K562 (cell line): Measurements from ENCODE around the gene FAM174B. TPM values are rescaled to one million over a fixed set of nuclear protein-coding genes. Genes with fewer than 3 reads are reported as not detected.
A peak's percentile ranks its signal among the peaks of the same experiment; 100 is the strongest.

Experiments used
- BMI1 ChIP-seq: fragments of 150-350 bp; IDR thresholded peaks from 2 replicates; pipeline ENCODE4 v1.6.1; 2014; ENCODE audit warnings: low read length
- CREM ChIP-seq: IDR thresholded peaks from 2 replicates; pipeline ENCODE4 v1.6.1; 2014; ENCODE audit warnings: antibody characterized with exemption, low read depth
- ELF1 ChIP-seq: fragments of 200-800 bp; sonication (Bioruptor generic); IDR thresholded peaks from 2 replicates; pipeline ENCODE4 v1.6.1; 2016; ENCODE audit warnings: missing genetic modification characterization, missing compliant biosample characterization
- EP400 ChIP-seq: fragments of 450-650 bp; IDR thresholded peaks from 2 replicates; pipeline ENCODE4 v1.6.1; 2017; ENCODE audit warnings: antibody characterized with exemption, mild to moderate bottlenecking, moderate library complexity
- FOXM1 ChIP-seq, 2 experiments: fragments of 450-650 bp in 1 of 2; sonication (generic) in 1 of 2; formaldehyde crosslinking in 1 of 2; IDR thresholded peaks; 2 replicates each; pipeline versions ENCODE4 v1.6.1 to v1.9.0; 2017 to 2022; ENCODE audit warnings: low read depth in 2 of 2, mild to moderate bottlenecking in 2 of 2, missing genetic modification reagents in 1 of 2, moderate library complexity in 1 of 2
- GABPB1 ChIP-seq: sonication (generic); formaldehyde crosslinking; IDR thresholded peaks from 2 replicates; pipeline ENCODE4 v1.8.0; 2022; ENCODE audit warnings: mild to moderate bottlenecking, missing genetic modification reagents
- HDAC1 ChIP-seq, 2 experiments: fragments of 450-650 bp; IDR thresholded peaks; 2 replicates each; pipeline ENCODE4 v1.6.1; 2016 to 2017; ENCODE audit warnings: inconsistent platforms in 1 of 2, mild to moderate bottlenecking in 1 of 2, moderate library complexity in 1 of 2
- HSF4 ChIP-seq: fragments of 250-450 bp; sonication (Bioruptor Pico); IDR thresholded peaks from 2 replicates; pipeline ENCODE4 v2.1.2; 2022; ENCODE audit warnings: mild to moderate bottlenecking, moderate library complexity, borderline replicate concordance
- JUND ChIP-seq, 2 experiments: IDR thresholded peaks; 2 replicates in 1 of 2; 3 replicates in 1 of 2; pipeline ENCODE4 v1.6.1; 2011; ENCODE audit warnings: borderline replicate concordance in 2 of 2, low read depth in 2 of 2, low read length in 2 of 2, improper control_type of control experiment in 1 of 2, missing biosample characterization in 1 of 2, missing genetic modification characterization in 1 of 2, missing genetic modification reagents in 1 of 2
- MEF2D ChIP-seq: conservative IDR thresholded peaks from 2 replicates; pipeline ENCODE4 v1.6.1; 2016; ENCODE audit warnings: low read depth, missing genetic modification characterization, missing compliant biosample characterization
- MTA2 ChIP-seq: fragments of 450-650 bp; IDR thresholded peaks from 2 replicates; pipeline ENCODE4 v1.6.1; 2016; ENCODE audit warnings: low read depth
- MXI1 ChIP-seq: IDR thresholded peaks from 2 replicates; pipeline ENCODE4 v1.6.1; 2011; ENCODE audit warnings: low read depth, mild to moderate bottlenecking, improper control_type of control experiment, low read length
- POLR2AphosphoS2 ChIP-seq: IDR thresholded peaks from 2 replicates; pipeline ENCODE4 v1.6.1; 2012; ENCODE audit warnings: low read length, improper control_type of control experiment
- POU5F1 ChIP-seq: fragments of 150-350 bp; IDR thresholded peaks from 2 replicates; pipeline ENCODE4 v1.6.1; 2014; ENCODE audit warnings: borderline replicate concordance, low read length, low read depth, mild to moderate bottlenecking; ENCODE audit not compliant: partially characterized antibody
- PURB ChIP-seq: sonication (generic); formaldehyde crosslinking; IDR thresholded peaks from 2 replicates; pipeline ENCODE4 v1.9.0; 2021; ENCODE audit warnings: low read depth, mild to moderate bottlenecking, missing genetic modification reagents
- RBM22 ChIP-seq: fragments of 200-400 bp; formaldehyde crosslinking; IDR thresholded peaks from 2 replicates; pipeline ENCODE4 v1.6.1; 2018; ENCODE audit warnings: low read length, low read depth; ENCODE audit not compliant: poor library complexity, severe bottlenecking
- RFX7 ChIP-seq: fragments of 250-450 bp; sonication (Bioruptor Pico); IDR thresholded peaks from 2 replicates; pipeline ENCODE4 v1.5.1; 2021; ENCODE audit warnings: mild to moderate bottlenecking
- RNF2 ChIP-seq: sonication (generic); IDR thresholded peaks from 2 replicates; pipeline ENCODE4 v1.6.1; 2016
- SREBF2 ChIP-seq: sonication (generic); formaldehyde crosslinking; IDR thresholded peaks from 2 replicates; pipeline ENCODE4 v1.4.0; 2020; ENCODE audit warnings: mild to moderate bottlenecking, missing genetic modification reagents
- STAG1 ChIP-seq: sonication (generic); formaldehyde crosslinking; IDR thresholded peaks from 2 replicates; pipeline ENCODE4 v1.5.0; 2020; ENCODE audit warnings: missing genetic modification reagents, borderline replicate concordance
- TCFL5 ChIP-seq: fragments of 250-450 bp; sonication (Bioruptor Pico); conservative IDR thresholded peaks from 2 replicates; pipeline ENCODE4 v1.6.1; 2021; ENCODE audit warnings: mild to moderate bottlenecking, moderate library complexity, matching md5 sums
- ZBTB7A ChIP-seq: IDR thresholded peaks from 2 replicates; pipeline ENCODE4 v1.6.1; 2011; ENCODE audit warnings: low read depth, mild to moderate bottlenecking, low read length, moderate library complexity, borderline replicate concordance; ENCODE audit not compliant: control insufficient read depth
- ZBTB8A ChIP-seq: fragments of 450-650 bp; IDR thresholded peaks from 2 replicates; pipeline ENCODE4 v1.6.1; 2018; ENCODE audit warnings: mild to moderate bottlenecking, moderate library complexity; ENCODE audit not compliant: partially characterized antibody
- ZC3H8 ChIP-seq: fragments of 450-650 bp; IDR thresholded peaks from 2 replicates; pipeline ENCODE4 v1.6.1; 2017
- ZNF134 ChIP-seq: fragments of 250-450 bp; sonication (Bioruptor Pico); conservative IDR thresholded peaks from 2 replicates; pipeline ENCODE4 v1.4.0; 2020
- ZNF24 ChIP-seq: fragments of 450-650 bp; IDR thresholded peaks from 2 replicates; pipeline ENCODE4 v1.6.1; 2016
- ZNF408 ChIP-seq: fragments of 250-450 bp; sonication (Bioruptor Pico); IDR thresholded peaks from 2 replicates; pipeline ENCODE4 v1.4.0; 2020; ENCODE audit warnings: low read depth, mild to moderate bottlenecking, moderate library complexity
- polyA plus RNA-seq, 8 experiments: library from polyadenylated mRNA; depleted of rRNA in 4 of 8; stranded (reverse) in 5 of 8; unstranded in 3 of 8; fragments of >200 nt; fragmentation: Nextera tagmentation in 2 of 8; fragmentation: Illumina TruSeq in 1 of 8; extraction: Ambion mirVana in 2 of 8; extraction: Trizol in 1 of 8; gene quantifications; 2 replicates each; pipeline versions ENCODE4 v1.2.1 to v1.2.3, GENCODE V29; 2011 to 2014; ENCODE audit warnings: inconsistent platforms in 1 of 8, missing spikeins in 1 of 8
- total RNA-seq, 7 experiments: library from RNA; depleted of rRNA in 6 of 7; stranded (reverse); fragments of >200 nt in 6 of 7; fragmentation: Illumina TruSeq in 2 of 7; extraction: Trizol in 2 of 7; gene quantifications; 2 replicates each; pipeline versions ENCODE4 v1.2.1 to v1.2.3, GENCODE V29; 2011 to 2021; ENCODE audit warnings: low replicate concordance in 1 of 7
- TF ChIP-seq, protein P1 (sequence below): IDR thresholded peaks from 2 replicates; pipeline ENCODE4 v1.6.1; 2011; ENCODE audit warnings: borderline replicate concordance, low read depth, mild to moderate bottlenecking, moderate library complexity, low read length; ENCODE audit not compliant: insufficient read depth, poor library complexity, severe bottlenecking

FAM174B gene
- total and polyA plus RNA-seq, 9 of the 15 experiments (the other 6 are each of a cell fraction or from before 2014, with no cell fraction given), result 0.39 to 2.7 (median 1.9) TPM; not detected in 1

- no peak for TF ChIP-seq POU5F1
- peak; percentile 49; the same call in 1 of the 2 replicates for TF ChIP-seq MXI1
- no peak for TF ChIP-seq GABPB1 (CRISPR knock-in tag)
- no peak for TF ChIP-seq PURB (CRISPR knock-in tag)
- TF ChIP-seq, protein P1, sequence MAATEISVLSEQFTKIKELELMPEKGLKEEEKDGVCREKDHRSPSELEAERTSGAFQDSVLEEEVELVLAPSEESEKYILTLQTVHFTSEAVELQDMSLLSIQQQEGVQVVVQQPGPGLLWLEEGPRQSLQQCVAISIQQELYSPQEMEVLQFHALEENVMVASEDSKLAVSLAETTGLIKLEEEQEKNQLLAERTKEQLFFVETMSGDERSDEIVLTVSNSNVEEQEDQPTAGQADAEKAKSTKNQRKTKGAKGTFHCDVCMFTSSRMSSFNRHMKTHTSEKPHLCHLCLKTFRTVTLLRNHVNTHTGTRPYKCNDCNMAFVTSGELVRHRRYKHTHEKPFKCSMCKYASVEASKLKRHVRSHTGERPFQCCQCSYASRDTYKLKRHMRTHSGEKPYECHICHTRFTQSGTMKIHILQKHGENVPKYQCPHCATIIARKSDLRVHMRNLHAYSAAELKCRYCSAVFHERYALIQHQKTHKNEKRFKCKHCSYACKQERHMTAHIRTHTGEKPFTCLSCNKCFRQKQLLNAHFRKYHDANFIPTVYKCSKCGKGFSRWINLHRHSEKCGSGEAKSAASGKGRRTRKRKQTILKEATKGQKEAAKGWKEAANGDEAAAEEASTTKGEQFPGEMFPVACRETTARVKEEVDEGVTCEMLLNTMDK, result no peak
- peak in 1 of 2 experiments; percentile 80; a peak in 2 of 4 replicates for TF ChIP-seq HDAC1 (IDR thresholded peaks at IDR 0.05)
- peak; percentile 72; the same call in 1 of the 2 replicates for TF ChIP-seq FOXM1 (IDR thresholded peaks at IDR 0.05; ENCODE audit: low read depth)
- TF ChIP-seq FOXM1 (CRISPR knock-in tag; IDR thresholded peaks at IDR 0.05; ENCODE audit: low read depth), result no peak
- no peak for TF ChIP-seq EP400
- TF ChIP-seq MEF2D (tag), result no peak
- TF ChIP-seq RBM22, result no peak
- no peak for TF ChIP-seq ZC3H8
- TF ChIP-seq BMI1, result no peak
- TF ChIP-seq STAG1 (CRISPR knock-in tag), result no peak
- TF ChIP-seq SREBF2, result no peak
- no peak for TF ChIP-seq ZNF134 (CRISPR knock-in tag)
- TF ChIP-seq ZBTB7A, result peak; percentile 81
- TF ChIP-seq RNF2, result peak; percentile 60; the same call in 1 of the 2 replicates
- TF ChIP-seq ZNF24, result peak; percentile 20; the same call in 1 of the 2 replicates
- TF ChIP-seq MTA2, result peak; percentile 92
- TF ChIP-seq ZBTB8A, result no peak
- TF ChIP-seq HSF4, result no peak
- no peak for TF ChIP-seq TCFL5 (CRISPR knock-in tag)
- no peak for TF ChIP-seq POLR2AphosphoS2
- TF ChIP-seq JUND (IDR thresholded peaks at IDR 0.05; ENCODE audit: borderline replicate concordance, low read depth, low read length), result peak; percentile 97
- peak; percentile 92; the same call in 2 of the 3 replicates for TF ChIP-seq JUND (tag; IDR thresholded peaks at IDR 0.05; ENCODE audit: borderline replicate concordance, low read depth, low read length)
- TF ChIP-seq CREM, result peak; percentile 72
- TF ChIP-seq RFX7 (CRISPR knock-in tag), result no peak
- no peak for TF ChIP-seq ELF1 (tag)
- no peak for TF ChIP-seq ZNF408 (CRISPR knock-in tag)
These were observed 37.7 kb downstream of the FAM174B start (continued) for GRCh38 chr15:92617549-92618520.
